Thoracic aorta (tissue), 2 donors: Measurements from ENCODE around the gene C1QTNF9B. TPM values are rescaled to one million over a fixed set of nuclear protein-coding genes. Genes with fewer than 3 reads are reported as not detected.
"Not testable (repeated sequence)": the region's sequence is repeated elsewhere in the genome, so short reads cannot be mapped to it uniquely, and the experiment has no call there.

Source experiments
- ATAC-seq: fragments of 150-250 bp; one replicate; pipeline ENCODE4 v1.8.0; 2017; ENCODE audit warnings: low read depth; ENCODE audit not compliant: insufficient number of reproducible peaks, low FRiP score
- DNase-seq: peaks from one replicate; pipeline ENCODE4 v3.0.0-alpha.2; 2020; ENCODE audit warnings: low spot score
- H3K27ac ChIP-seq, 2 donors: fragments of 200-600 bp; sonication (generic); 1 replicate in 1 of 2; 2 replicates in 1 of 2; pipeline ENCODE4 v1.5.1; 2016; ENCODE audit warnings: mild to moderate bottlenecking in 2 of 2, moderate library complexity in 2 of 2
- H3K27me3 ChIP-seq: fragments of 200-600 bp; sonication (generic); replicated peaks from 2 replicates; pipeline ENCODE4 v1.6.0; 2016; ENCODE audit warnings: mild to moderate bottlenecking; ENCODE audit not compliant: insufficient read depth
- H3K36me3 ChIP-seq: fragments of 200-600 bp; sonication (generic); one replicate; pipeline ENCODE4 v1.5.1; 2016
- H3K4me1 ChIP-seq, 2 donors: fragments of 200-600 bp; sonication (generic); 1 replicate in 1 of 2; 2 replicates in 1 of 2; pipeline versions ENCODE4 v1.5.1 to v1.6.0; 2016; ENCODE audit warnings: low read depth in 2 of 2, mild to moderate bottlenecking in 1 of 2; ENCODE audit not compliant: control insufficient read depth in 1 of 2
- H3K4me3 ChIP-seq: fragments of 200-600 bp; sonication (generic); 2 replicates; pipeline ENCODE4 v1.5.1; 2016; ENCODE audit warnings: mild to moderate bottlenecking
- H3K9me3 ChIP-seq: fragments of 200-600 bp; sonication (generic); 2 replicates; pipeline ENCODE4 v1.5.1; 2016
- CTCF ChIP-seq: fragments of 200-600 bp; sonication (generic); IDR thresholded peaks from one replicate; pipeline ENCODE4 v1.5.1; 2019; ENCODE audit warnings: antibody characterized with exemption
- total RNA-seq, 2 donors: library from RNA; depleted of rRNA; stranded (reverse); fragments of >200 nt; gene quantifications; one replicate each; pipeline versions ENCODE4 v1.1.0 to v1.2.3, GENCODE V29; 2016

The C1QTNF9B gene
- total RNA-seq, 2 donors from 2014 or later: not detected

- TF ChIP-seq CTCF: no peak
- Histone ChIP-seq H3K4me3 (no peak overlapping the region), H3K36me3 (peaks cover 8% of the 10 kb centered on the region)
These were observed 14.0 kb downstream of the C1QTNF9B start for GRCh38 chr13:23883255-23883654.

GRCh38 chr13:23881402-23881800, 15.9 kb downstream of the C1QTNF9B start:
- not testable (repeated sequence) for DNase-seq, H3K9me3 ChIP-seq, H3K27ac ChIP-seq, H3K27me3 ChIP-seq, H3K4me1 ChIP-seq, H3K36me3 ChIP-seq, ATAC-seq, H3K4me3 ChIP-seq

More at GRCh38 chr13:23883255-23883654, 14.0 kb downstream of the C1QTNF9B start:
- DNase-seq (no peak), ATAC-seq (no peak)
- Histone ChIP-seq H3K9me3 (no peaks in the 10 kb centered on the region), H3K27me3 (no peaks in the 10 kb centered on the region), H3K4me1 (peaks cover 6% of the 10 kb centered on the region in 2 donors), H3K27ac (no peak overlapping the region)

GRCh38 chr13:23880493-23881401, 16.6 kb downstream of the C1QTNF9B start:
- not testable (repeated sequence) for H3K27ac ChIP-seq, DNase-seq, H3K4me1 ChIP-seq, H3K36me3 ChIP-seq, ATAC-seq, H3K4me3 ChIP-seq, H3K9me3 ChIP-seq, H3K27me3 ChIP-seq

- Histone ChIP-seq H3K27me3 (no peaks in the 10 kb centered on the region), H3K27ac (no peak overlapping the region), H3K4me3 (no peak overlapping the region), H3K9me3 (no peaks in the 10 kb centered on the region), H3K4me1 (no peaks in the 10 kb centered on the region), H3K36me3 (peaks cover 10% of the 10 kb centered on the region)
- no peak for ATAC-seq
- no peak for TF ChIP-seq CTCF
- DNase-seq: no peak
These were observed 20.0 kb downstream of the C1QTNF9B start for GRCh38 chr13:23877286-23877685.

- H3K4me1 ChIP-seq: no peaks in the 10 kb centered on the region
- no peaks in the 10 kb centered on the region for H3K9me3 ChIP-seq
- H3K27me3 ChIP-seq: no peaks in the 10 kb centered on the region
- ATAC-seq (no peak), DNase-seq (no peak)
- TF ChIP-seq CTCF: peak; percentile 7
- no peak overlapping the region for H3K4me3 ChIP-seq
- no peak overlapping the region for H3K27ac ChIP-seq
- H3K36me3 ChIP-seq: peaks cover 10% of the 10 kb centered on the region
These were observed 21.0 kb downstream of the C1QTNF9B start for GRCh38 chr13:23876265-23876664.

- ATAC-seq: no peak
- peak; percentile 62 for TF ChIP-seq CTCF
These were observed 25.6 kb downstream of the C1QTNF9B start for GRCh38 chr13:23871616-23872220.

More at GRCh38 chr13:23871616-23872220, 25.6 kb downstream of the C1QTNF9B start:
- Histone ChIP-seq H3K27me3 (no peaks in the 10 kb centered on the region), H3K4me1 (no peaks in the 10 kb centered on the region), H3K9me3 (no peaks in the 10 kb centered on the region), H3K27ac (no peak overlapping the region), H3K36me3 (no peaks in the 10 kb centered on the region), H3K4me3 (no peak overlapping the region)
- no peak for DNase-seq
